ENCODE measurements around the gene SPATA1.

DNA sequence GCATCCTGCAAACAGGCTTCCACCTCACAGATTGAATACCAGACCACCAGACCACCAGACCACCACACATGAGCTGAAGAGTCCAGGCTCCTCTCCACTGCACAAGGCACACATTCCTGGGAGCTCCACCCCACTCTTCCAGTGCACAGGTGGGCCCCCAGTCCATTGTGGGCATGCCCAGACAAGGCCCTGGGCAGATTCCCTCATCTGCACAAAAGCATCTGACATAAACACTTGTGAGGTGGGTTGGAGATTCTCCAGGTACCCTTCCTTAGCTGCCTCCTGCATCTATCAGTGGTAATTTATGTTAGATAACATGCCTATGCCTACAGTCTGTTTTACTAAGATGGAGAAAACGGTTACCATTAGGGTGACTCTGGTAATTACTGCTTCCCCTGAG, 79.6 kb downstream of the SPATA1 start:
- TF ChIP-seq, protein P1, sequence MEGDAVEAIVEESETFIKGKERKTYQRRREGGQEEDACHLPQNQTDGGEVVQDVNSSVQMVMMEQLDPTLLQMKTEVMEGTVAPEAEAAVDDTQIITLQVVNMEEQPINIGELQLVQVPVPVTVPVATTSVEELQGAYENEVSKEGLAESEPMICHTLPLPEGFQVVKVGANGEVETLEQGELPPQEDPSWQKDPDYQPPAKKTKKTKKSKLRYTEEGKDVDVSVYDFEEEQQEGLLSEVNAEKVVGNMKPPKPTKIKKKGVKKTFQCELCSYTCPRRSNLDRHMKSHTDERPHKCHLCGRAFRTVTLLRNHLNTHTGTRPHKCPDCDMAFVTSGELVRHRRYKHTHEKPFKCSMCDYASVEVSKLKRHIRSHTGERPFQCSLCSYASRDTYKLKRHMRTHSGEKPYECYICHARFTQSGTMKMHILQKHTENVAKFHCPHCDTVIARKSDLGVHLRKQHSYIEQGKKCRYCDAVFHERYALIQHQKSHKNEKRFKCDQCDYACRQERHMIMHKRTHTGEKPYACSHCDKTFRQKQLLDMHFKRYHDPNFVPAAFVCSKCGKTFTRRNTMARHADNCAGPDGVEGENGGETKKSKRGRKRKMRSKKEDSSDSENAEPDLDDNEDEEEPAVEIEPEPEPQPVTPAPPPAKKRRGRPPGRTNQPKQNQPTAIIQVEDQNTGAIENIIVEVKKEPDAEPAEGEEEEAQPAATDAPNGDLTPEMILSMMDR (IDR thresholded peaks at IDR 0.05): no peak
- TF ChIP-seq POLR2A (IDR thresholded peaks at IDR 0.05): no peak
- no peak for TF ChIP-seq EP300 (IDR thresholded peaks at IDR 0.05; ENCODE audit: low read depth)
